HG03095 (cell line): ENCODE results near the gene CETN3.
"Not testable (repeated sequence)": the region's sequence is repeated elsewhere in the genome, so short reads cannot be mapped to it uniquely, and the experiment has no call there.

Experiments used
- ATAC-seq: cut with Tn5 transposase; IDR thresholded peaks from one replicate; pipeline ENCODE4 v1.9.1; 2021; ENCODE audit warnings: moderate library complexity; ENCODE audit not compliant: unreplicated experiment

Gene CETN3

GRCh38 chr5:90384389-90384788 is 25.2 kb downstream of the CETN3 start:
- ATAC-seq = no peak

GRCh38 chr5:90383903-90384302 is 25.7 kb downstream of the CETN3 start:
- no peak for ATAC-seq

- ATAC-seq = no peak
Measured at GRCh38 chr5:90381213-90381929, 28.2 kb downstream of the CETN3 start.

- ATAC-seq = no peak
Measured at GRCh38 chr5:90379652-90380051, 29.9 kb downstream of the CETN3 start.

- no peak for ATAC-seq
Measured at GRCh38 chr5:90378752-90379151, 30.8 kb downstream of the CETN3 start.

- ATAC-seq = not testable (repeated sequence)
Measured at GRCh38 chr5:90371269-90371668, 38.3 kb downstream of the CETN3 start.

GRCh38 chr5:90368454-90369246 is 40.9 kb downstream of the CETN3 start:
- ATAC-seq = peak; percentile 84

GRCh38 chr5:90367879-90368278 is 41.7 kb downstream of the CETN3 start:
- ATAC-seq = no peak

- no peak for ATAC-seq
Measured at GRCh38 chr5:90366948-90367347, 42.6 kb downstream of the CETN3 start.

- ATAC-seq = no peak
Measured at GRCh38 chr5:90365328-90365727, 44.2 kb downstream of the CETN3 start.

GRCh38 chr5:90359073-90359920 is 50.3 kb downstream of the CETN3 start:
- no peak for ATAC-seq

- no peak for ATAC-seq
Measured at GRCh38 chr5:90356622-90357021, 52.9 kb downstream of the CETN3 start.

GRCh38 chr5:90356176-90356575 is 53.4 kb downstream of the CETN3 start:
- ATAC-seq = no peak

- no peak for ATAC-seq
Measured at GRCh38 chr5:90355635-90356034, 53.9 kb downstream of the CETN3 start.

GRCh38 chr5:90353254-90353653 is 56.3 kb downstream of the CETN3 start:
- ATAC-seq = peak; percentile 85

GRCh38 chr5:90351101-90351500 is 58.5 kb downstream of the CETN3 start:
- no peak for ATAC-seq

GRCh38 chr5:90347462-90347861 is 62.1 kb downstream of the CETN3 start:
- peak; percentile 70 for ATAC-seq

- no peak for ATAC-seq
Measured at GRCh38 chr5:90345684-90346083, 63.9 kb downstream of the CETN3 start.

- ATAC-seq = no peak
Measured at GRCh38 chr5:90344689-90345088, 64.9 kb downstream of the CETN3 start.

- ATAC-seq = not testable (repeated sequence)
Measured at GRCh38 chr5:90343731-90344130, 65.8 kb downstream of the CETN3 start.

- ATAC-seq = no peak
Measured at GRCh38 chr5:90342576-90342975, 67.0 kb downstream of the CETN3 start.
